SH-SY5Y (cell line): ENCODE results near the gene MUSTN1.

Experiments used
- GATA2 ChIP-seq: IDR thresholded peaks from 2 replicates; pipeline ENCODE4 v1.6.1; 2011; ENCODE audit warnings: mild to moderate bottlenecking, low read depth, low read length
- GATA3 ChIP-seq: IDR thresholded peaks from 2 replicates; pipeline ENCODE4 v1.6.1; 2011; ENCODE audit warnings: low read depth, mild to moderate bottlenecking, low read length, moderate library complexity

MUSTN1 gene

GRCh38 chr3:52834871-52835501, at the start of gene MUSTN1:
MUSTN1 (minus strand) TSS chr3:52835019; CDS start chr3:52834948, 71 bp downstream.
- TF ChIP-seq GATA3 (no peak), GATA2 (no peak)

GRCh38 chr3:52882377-52882776, 47.6 kb upstream of the MUSTN1 start:
- no peak for TF ChIP-seq GATA3
- no peak for TF ChIP-seq GATA2

GRCh38 chr3:52881871-52882270, 47.1 kb upstream of the MUSTN1 start:
- TF ChIP-seq GATA2 (no peak), GATA3 (no peak)

GRCh38 chr3:52880474-52880873, 45.7 kb upstream of the MUSTN1 start:
- TF ChIP-seq GATA2 (no peak), GATA3 (no peak)

- TF ChIP-seq GATA2, result no peak
- TF ChIP-seq GATA3, result no peak
Observed at GRCh38 chr3:52880047-52880446, 45.2 kb upstream of the MUSTN1 start.

GRCh38 chr3:52879581-52879980, 44.8 kb upstream of the MUSTN1 start:
- TF ChIP-seq GATA3, result no peak
- TF ChIP-seq GATA2, result no peak

- TF ChIP-seq GATA2, result no peak
- no peak for TF ChIP-seq GATA3
Observed at GRCh38 chr3:52879090-52879489, 44.3 kb upstream of the MUSTN1 start.

GRCh38 chr3:52877085-52877484, 42.3 kb upstream of the MUSTN1 start:
- TF ChIP-seq GATA2 (no peak), GATA3 (no peak)

GRCh38 chr3:52874864-52875587, 40.2 kb upstream of the MUSTN1 start:
- TF ChIP-seq GATA2 (no peak), GATA3 (no peak)

GRCh38 chr3:52874160-52874701, 39.4 kb upstream of the MUSTN1 start:
- no peak for TF ChIP-seq GATA3
- TF ChIP-seq GATA2, result no peak

GRCh38 chr3:52873433-52874159, 38.8 kb upstream of the MUSTN1 start:
- no peak for TF ChIP-seq GATA2
- no peak for TF ChIP-seq GATA3

GRCh38 chr3:52872245-52872644, 37.4 kb upstream of the MUSTN1 start:
- TF ChIP-seq GATA2 (no peak), GATA3 (no peak)

GRCh38 chr3:52871761-52872160, 36.9 kb upstream of the MUSTN1 start:
- TF ChIP-seq GATA2, result no peak

GRCh38 chr3:52870471-52870870, 35.7 kb upstream of the MUSTN1 start:
- TF ChIP-seq GATA2 (no peak), GATA3 (no peak)

GRCh38 chr3:52866427-52866826, 31.6 kb upstream of the MUSTN1 start:
- TF ChIP-seq GATA3, result no peak
- no peak for TF ChIP-seq GATA2
